K562 (cell line): ENCODE results near the gene BCL2L13. TPM values are rescaled to one million over a fixed set of nuclear protein-coding genes. Genes with fewer than 3 reads are reported as not detected.

Experiments
- ATF7 ChIP-seq: fragments of 450-650 bp; IDR thresholded peaks from 2 replicates; pipeline ENCODE4 v1.7.1; 2014; ENCODE audit warnings: mild to moderate bottlenecking, moderate library complexity
- CBX2 ChIP-seq: fragments of 200-600 bp; sonication (generic); IDR thresholded peaks from one replicate; pipeline ENCODE4 v1.6.1; 2012; ENCODE audit warnings: mild to moderate bottlenecking, low read length, inconsistent platforms; ENCODE audit not compliant: insufficient read depth, poor library complexity, severe bottlenecking
- CC2D1A ChIP-seq: fragments of 450-650 bp; IDR thresholded peaks from 2 replicates; pipeline ENCODE4 v1.6.1; 2017; ENCODE audit warnings: mild to moderate bottlenecking
- CEBPB ChIP-seq: fragments of 450-650 bp; IDR thresholded peaks from 2 replicates; pipeline ENCODE4 v1.6.1; 2016; ENCODE audit warnings: missing genetic modification characterization, missing compliant biosample characterization
- E2F6 ChIP-seq, 2 experiments: IDR thresholded peaks; 2 replicates each; pipeline ENCODE4 v1.6.1; 2011; ENCODE audit warnings: borderline replicate concordance in 1 of 2, control low read depth in 1 of 2, low read depth in 1 of 2, low read length in 1 of 2, mild to moderate bottlenecking in 1 of 2, mixed read lengths in 1 of 2, moderate library complexity in 1 of 2; ENCODE audit not compliant: insufficient read depth in 1 of 2, insufficient read length in 1 of 2, poor library complexity in 1 of 2, severe bottlenecking in 1 of 2; ENCODE audit errors: extremely low read depth in 1 of 2
- FOXK2 ChIP-seq, 2 experiments: fragments of 450-650 bp; IDR thresholded peaks in 1 of 2; conservative IDR thresholded peaks in 1 of 2; 2 replicates each; pipeline ENCODE4 v1.6.1; 2016; ENCODE audit warnings: low read depth in 2 of 2, mild to moderate bottlenecking in 1 of 2
- GTF2A2 ChIP-seq: IDR thresholded peaks from 2 replicates; pipeline ENCODE4 v1.6.1; 2016; ENCODE audit warnings: mild to moderate bottlenecking, missing genetic modification characterization, missing compliant biosample characterization
- HEY1 ChIP-seq: fragments of 250-450 bp; sonication (Bioruptor Pico); IDR thresholded peaks from 2 replicates; pipeline ENCODE4 v1.5.0; 2020; ENCODE audit warnings: mild to moderate bottlenecking, moderate library complexity, borderline replicate concordance
- MYNN ChIP-seq, 2 experiments: sonication (generic); formaldehyde crosslinking in 1 of 2; IDR thresholded peaks; 2 replicates each; pipeline versions ENCODE4 v1.5.0 to v1.6.1; 2016 to 2020; ENCODE audit warnings: antibody characterized with exemption in 1 of 2, missing genetic modification reagents in 1 of 2
- NR2F6 ChIP-seq: fragments of 450-650 bp; formaldehyde crosslinking; IDR thresholded peaks from 2 replicates; pipeline ENCODE4 v1.4.0; 2020; ENCODE audit warnings: mild to moderate bottlenecking
- TAF9B ChIP-seq: fragments of 450-650 bp; IDR thresholded peaks from 2 replicates; pipeline ENCODE4 v1.6.1; 2018; ENCODE audit warnings: mild to moderate bottlenecking; ENCODE audit not compliant: partially characterized antibody
- ZBTB7A ChIP-seq: IDR thresholded peaks from 2 replicates; pipeline ENCODE4 v1.6.1; 2011; ENCODE audit warnings: low read depth, mild to moderate bottlenecking, low read length, moderate library complexity, borderline replicate concordance; ENCODE audit not compliant: control insufficient read depth
- ZNF232 ChIP-seq: sonication (generic); formaldehyde crosslinking; IDR thresholded peaks from 2 replicates; pipeline ENCODE4 v1.8.0; 2022; ENCODE audit warnings: mild to moderate bottlenecking, missing genetic modification reagents
- ZNF644 ChIP-seq: fragments of 200-800 bp; sonication (Bioruptor generic); IDR thresholded peaks from 2 replicates; pipeline ENCODE4 v1.6.1; 2016; ENCODE audit warnings: low read depth, missing genetic modification characterization, missing compliant biosample characterization
- ZNF717 ChIP-seq: fragments of 250-450 bp; sonication (Bioruptor Pico); IDR thresholded peaks from 2 replicates; pipeline ENCODE4 v1.5.0; 2021
- polyA plus RNA-seq, 8 experiments: library from polyadenylated mRNA; depleted of rRNA in 4 of 8; stranded (reverse) in 5 of 8; unstranded in 3 of 8; fragments of >200 nt; fragmentation: Nextera tagmentation in 2 of 8; fragmentation: Illumina TruSeq in 1 of 8; extraction: Ambion mirVana in 2 of 8; extraction: Trizol in 1 of 8; gene quantifications; 2 replicates each; pipeline versions ENCODE4 v1.2.1 to v1.2.3, GENCODE V29; 2011 to 2014; ENCODE audit warnings: inconsistent platforms in 1 of 8, missing spikeins in 1 of 8
- total RNA-seq, 7 experiments: library from RNA; depleted of rRNA in 6 of 7; stranded (reverse); fragments of >200 nt in 6 of 7; fragmentation: Illumina TruSeq in 2 of 7; extraction: Trizol in 2 of 7; gene quantifications; 2 replicates each; pipeline versions ENCODE4 v1.2.1 to v1.2.3, GENCODE V29; 2011 to 2021; ENCODE audit warnings: low replicate concordance in 1 of 7
- TF ChIP-seq, protein P1 (sequence below): fragments of 450-650 bp; formaldehyde crosslinking; IDR thresholded peaks from 2 replicates; pipeline ENCODE4 v1.4.0; 2022; ENCODE audit warnings: mild to moderate bottlenecking, moderate library complexity
- TF ChIP-seq, protein P2 (sequence below): fragments of 250-450 bp; sonication (Bioruptor Pico); IDR thresholded peaks from 2 replicates; pipeline ENCODE4 v1.4.0; 2020; ENCODE audit warnings: mild to moderate bottlenecking, moderate library complexity
- TF ChIP-seq, protein P3 (sequence below): sonication (generic); formaldehyde crosslinking; IDR thresholded peaks from 2 replicates; pipeline ENCODE4 v1.8.0; 2022; ENCODE audit warnings: mild to moderate bottlenecking, missing genetic modification reagents

Gene BCL2L13
- total and polyA plus RNA-seq, 9 of the 15 experiments (the other 6 are each of a cell fraction or from before 2014, with no cell fraction given) = 41.5 to 63.4 (median 56.5) TPM

DNA sequence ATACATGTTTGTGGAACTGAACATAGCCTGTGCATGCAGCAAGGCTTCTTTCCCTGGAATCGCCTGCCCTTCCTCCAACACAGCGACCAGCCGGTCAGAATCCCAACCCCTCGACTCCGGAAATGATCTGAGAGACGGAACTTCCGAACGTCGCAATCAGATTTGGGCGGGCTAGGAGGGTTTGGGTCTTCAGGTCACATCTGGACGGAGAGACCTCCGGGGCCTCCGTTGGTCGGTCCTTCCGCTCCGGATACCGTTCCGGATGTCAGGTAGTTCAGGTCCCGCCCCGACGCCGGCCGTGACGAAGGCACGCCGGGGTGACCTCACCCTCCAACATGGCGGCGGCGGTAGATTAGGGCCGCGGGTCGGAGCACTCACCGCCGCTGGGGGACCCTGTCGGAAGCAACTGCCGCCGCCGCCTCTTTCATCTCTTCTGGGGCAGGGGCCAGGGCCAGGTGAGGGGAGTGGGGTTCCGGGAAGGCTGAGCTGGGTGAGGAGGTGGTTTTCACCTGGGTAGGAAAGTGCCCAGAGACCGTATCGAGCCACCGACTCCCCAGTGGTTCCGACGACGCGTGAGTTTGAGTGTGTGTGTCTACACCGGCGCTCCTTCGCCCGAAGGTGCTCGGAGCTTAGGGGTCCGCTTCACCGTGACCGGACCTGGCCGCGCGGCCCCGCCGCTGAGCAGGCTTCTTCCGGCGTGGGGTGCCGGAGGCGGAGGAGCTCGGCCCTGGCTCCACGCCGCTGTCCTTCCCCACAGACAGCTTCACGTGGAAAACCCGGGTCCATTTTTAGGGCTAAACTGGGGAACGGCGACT is at the start of gene BCL2L13 (continued):
- no peak for TF ChIP-seq CBX2
- TF ChIP-seq TAF9B = peak; percentile 100
- TF ChIP-seq ZBTB7A = peak; percentile 100
- TF ChIP-seq, protein P1, sequence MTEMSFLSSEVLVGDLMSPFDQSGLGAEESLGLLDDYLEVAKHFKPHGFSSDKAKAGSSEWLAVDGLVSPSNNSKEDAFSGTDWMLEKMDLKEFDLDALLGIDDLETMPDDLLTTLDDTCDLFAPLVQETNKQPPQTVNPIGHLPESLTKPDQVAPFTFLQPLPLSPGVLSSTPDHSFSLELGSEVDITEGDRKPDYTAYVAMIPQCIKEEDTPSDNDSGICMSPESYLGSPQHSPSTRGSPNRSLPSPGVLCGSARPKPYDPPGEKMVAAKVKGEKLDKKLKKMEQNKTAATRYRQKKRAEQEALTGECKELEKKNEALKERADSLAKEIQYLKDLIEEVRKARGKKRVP (CRISPR knock-in tag) = no peak
- TF ChIP-seq, protein P2, sequence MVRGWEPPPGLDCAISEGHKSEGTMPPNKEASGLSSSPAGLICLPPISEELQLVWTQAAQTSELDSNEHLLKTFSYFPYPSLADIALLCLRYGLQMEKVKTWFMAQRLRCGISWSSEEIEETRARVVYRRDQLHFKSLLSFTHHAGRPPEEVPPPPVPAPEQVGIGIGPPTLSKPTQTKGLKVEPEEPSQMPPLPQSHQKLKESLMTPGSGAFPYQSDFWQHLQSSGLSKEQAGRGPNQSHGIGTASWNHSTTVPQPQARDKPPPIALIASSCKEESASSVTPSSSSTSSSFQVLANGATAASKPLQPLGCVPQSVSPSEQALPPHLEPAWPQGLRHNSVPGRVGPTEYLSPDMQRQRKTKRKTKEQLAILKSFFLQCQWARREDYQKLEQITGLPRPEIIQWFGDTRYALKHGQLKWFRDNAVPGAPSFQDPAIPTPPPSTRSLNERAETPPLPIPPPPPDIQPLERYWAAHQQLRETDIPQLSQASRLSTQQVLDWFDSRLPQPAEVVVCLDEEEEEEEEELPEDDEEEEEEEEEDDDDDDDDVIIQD (CRISPR knock-in tag) = no peak
- TF ChIP-seq E2F6 (IDR thresholded peaks at IDR 0.05; ENCODE audit: borderline replicate concordance in 1 of 2, extremely low read depth in 1 of 2, insufficient read depth in 1 of 2, insufficient read length in 1 of 2, low read depth in 1 of 2, low read length in 1 of 2, poor library complexity in 1 of 2, severe bottlenecking in 1 of 2) = peak; percentile 18 to 32
- TF ChIP-seq ZNF232 (CRISPR knock-in tag) = no peak
- peak; percentile 41 for TF ChIP-seq CEBPB (tag)
- peak; percentile 98 for TF ChIP-seq ATF7
- peak in 1 of 2 experiments; percentile 22; a peak in 2 of 4 replicates for TF ChIP-seq FOXK2 (conservative IDR thresholded peaks at IDR 0.05 in 1 of 2, IDR thresholded peaks at IDR 0.05 in 1 of 2; ENCODE audit: low read depth in 2 of 2)
- peak; percentile 86 for TF ChIP-seq GTF2A2 (tag)
- TF ChIP-seq, protein P3, sequence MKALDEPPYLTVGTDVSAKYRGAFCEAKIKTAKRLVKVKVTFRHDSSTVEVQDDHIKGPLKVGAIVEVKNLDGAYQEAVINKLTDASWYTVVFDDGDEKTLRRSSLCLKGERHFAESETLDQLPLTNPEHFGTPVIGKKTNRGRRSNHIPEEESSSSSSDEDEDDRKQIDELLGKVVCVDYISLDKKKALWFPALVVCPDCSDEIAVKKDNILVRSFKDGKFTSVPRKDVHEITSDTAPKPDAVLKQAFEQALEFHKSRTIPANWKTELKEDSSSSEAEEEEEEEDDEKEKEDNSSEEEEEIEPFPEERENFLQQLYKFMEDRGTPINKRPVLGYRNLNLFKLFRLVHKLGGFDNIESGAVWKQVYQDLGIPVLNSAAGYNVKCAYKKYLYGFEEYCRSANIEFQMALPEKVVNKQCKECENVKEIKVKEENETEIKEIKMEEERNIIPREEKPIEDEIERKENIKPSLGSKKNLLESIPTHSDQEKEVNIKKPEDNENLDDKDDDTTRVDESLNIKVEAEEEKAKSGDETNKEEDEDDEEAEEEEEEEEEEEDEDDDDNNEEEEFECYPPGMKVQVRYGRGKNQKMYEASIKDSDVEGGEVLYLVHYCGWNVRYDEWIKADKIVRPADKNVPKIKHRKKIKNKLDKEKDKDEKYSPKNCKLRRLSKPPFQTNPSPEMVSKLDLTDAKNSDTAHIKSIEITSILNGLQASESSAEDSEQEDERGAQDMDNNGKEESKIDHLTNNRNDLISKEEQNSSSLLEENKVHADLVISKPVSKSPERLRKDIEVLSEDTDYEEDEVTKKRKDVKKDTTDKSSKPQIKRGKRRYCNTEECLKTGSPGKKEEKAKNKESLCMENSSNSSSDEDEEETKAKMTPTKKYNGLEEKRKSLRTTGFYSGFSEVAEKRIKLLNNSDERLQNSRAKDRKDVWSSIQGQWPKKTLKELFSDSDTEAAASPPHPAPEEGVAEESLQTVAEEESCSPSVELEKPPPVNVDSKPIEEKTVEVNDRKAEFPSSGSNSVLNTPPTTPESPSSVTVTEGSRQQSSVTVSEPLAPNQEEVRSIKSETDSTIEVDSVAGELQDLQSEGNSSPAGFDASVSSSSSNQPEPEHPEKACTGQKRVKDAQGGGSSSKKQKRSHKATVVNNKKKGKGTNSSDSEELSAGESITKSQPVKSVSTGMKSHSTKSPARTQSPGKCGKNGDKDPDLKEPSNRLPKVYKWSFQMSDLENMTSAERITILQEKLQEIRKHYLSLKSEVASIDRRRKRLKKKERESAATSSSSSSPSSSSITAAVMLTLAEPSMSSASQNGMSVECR = peak; percentile 62; the same call in 1 of the 2 replicates
- TF ChIP-seq NR2F6 (CRISPR knock-in tag) = peak; percentile 58; the same call in 1 of the 2 replicates
- TF ChIP-seq MYNN (IDR thresholded peaks at IDR 0.05) = no peak
- no peak for TF ChIP-seq MYNN (CRISPR knock-in tag; IDR thresholded peaks at IDR 0.05)
- TF ChIP-seq HEY1 (CRISPR knock-in tag) = no peak; the same call in 1 of the 2 replicates
- TF ChIP-seq CC2D1A = peak; percentile 51; the same call in 1 of the 2 replicates
- TF ChIP-seq ZNF717 = peak; percentile 64; the same call in 1 of the 2 replicates
- no peak; the same call in 1 of the 2 replicates for TF ChIP-seq ZNF644 (tag)
